Frontal cortex (tissue), 4 donors: ENCODE data around the gene GPHN. TPM values are rescaled to one million over a fixed set of nuclear protein-coding genes. Genes with fewer than 3 reads are reported as not detected.
"Not testable (repeated sequence)": the region's sequence is repeated elsewhere in the genome, so short reads cannot be mapped to it uniquely, and the experiment has no call there.

Experiments
- DNase-seq, 2 donors: peaks; one replicate each; pipeline ENCODE4 v3.0.0; 2012; ENCODE audit warnings: low spot score in 2 of 2
- FAIRE-seq: peaks from 2 replicates; lab custom pipeline; 2012; peaks lifted over from hg19 to GRCh38; lab: Jason Lieb, UNC
- total RNA-seq: library from RNA; depleted of rRNA; stranded (reverse); fragments of >200 nt; gene quantifications from one replicate; pipeline ENCODE4 v1.2.3, GENCODE V29; 2014
- donor health status: control.
- donor health status: control.
- donor health status: control.

GPHN gene
- total RNA-seq, 1 donor from 2014 or later = 102 TPM

- no peak for DNase-seq
- FAIRE-seq = no peak
These were observed 485.6 kb downstream of the GPHN start for GRCh38 chr14:66993512-66993911.

GRCh38 chr14:66998013-66998412, 490.1 kb downstream of the GPHN start:
- DNase-seq = no peak
- FAIRE-seq = no peak

- FAIRE-seq = no peak
- no peak for DNase-seq
These were observed 492.0 kb downstream of the GPHN start for GRCh38 chr14:66999978-67000377.

GRCh38 chr14:67002994-67003753, 495.2 kb downstream of the GPHN start:
- FAIRE-seq (no peak), DNase-seq (no peak)

- FAIRE-seq (peak; percentile 30), DNase-seq (no peak)
These were observed 496.6 kb downstream of the GPHN start for GRCh38 chr14:67004521-67004920.

- DNase-seq (no peak), FAIRE-seq (no peak)
These were observed 502.7 kb downstream of the GPHN start for GRCh38 chr14:67010602-67011001.

GRCh38 chr14:67016856-67017255, 508.9 kb downstream of the GPHN start:
- DNase-seq (no peak), FAIRE-seq (no peak)

- no peak for FAIRE-seq
- no peak for DNase-seq
These were observed 510.8 kb downstream of the GPHN start for GRCh38 chr14:67018720-67019119.

GRCh38 chr14:67019796-67020195, 511.8 kb downstream of the GPHN start:
- FAIRE-seq = no peak
- DNase-seq = no peak

- DNase-seq (no peak), FAIRE-seq (no peak)
These were observed 524.2 kb downstream of the GPHN start for GRCh38 chr14:67031920-67032774.

- FAIRE-seq = no peak
- no peak for DNase-seq
These were observed 537.5 kb downstream of the GPHN start for GRCh38 chr14:67045440-67045839.

GRCh38 chr14:67050896-67051295, 542.9 kb downstream of the GPHN start:
- FAIRE-seq (no peak), DNase-seq (no peak)

- FAIRE-seq = no peak
These were observed 548.7 kb downstream of the GPHN start for GRCh38 chr14:67056684-67057083.

GRCh38 chr14:67059596-67059995, 551.6 kb downstream of the GPHN start:
- FAIRE-seq (no peak), DNase-seq (no peak)

More at GRCh38 chr14:67056684-67057083, 548.7 kb downstream of the GPHN start:
- no peak for DNase-seq

- no peak for FAIRE-seq
These were observed 552.6 kb downstream of the GPHN start for GRCh38 chr14:67060546-67060945.

GRCh38 chr14:67067070-67067814, 559.3 kb downstream of the GPHN start:
- DNase-seq, FAIRE-seq: not testable (repeated sequence)

More at GRCh38 chr14:67060546-67060945, 552.6 kb downstream of the GPHN start:
- DNase-seq = no peak

- FAIRE-seq (no peak), DNase-seq (no peak)
These were observed 560.3 kb downstream of the GPHN start for GRCh38 chr14:67068251-67068650.

- DNase-seq (no peak), FAIRE-seq (no peak)
These were observed 563.6 kb downstream of the GPHN start for GRCh38 chr14:67071506-67071905.

- FAIRE-seq (no peak), DNase-seq (no peak)
These were observed 570.0 kb downstream of the GPHN start for GRCh38 chr14:67077921-67078320.

GRCh38 chr14:67079846-67080245, 571.9 kb downstream of the GPHN start:
- FAIRE-seq (no peak), DNase-seq (no peak)
